DND-41 (cell line): ENCODE measurements around the gene VCPKMT.

Experiments
- ATAC-seq: fragments of 200-7000 bp; cut with Tn5 transposase; 3 replicates; pipeline ENCODE4 v1.9.1; 2021; ENCODE audit warnings: low read depth; ENCODE audit not compliant: insufficient read depth
- DNase-seq: peaks from one replicate; pipeline ENCODE4 v3.0.0-alpha.2; 2020
- H2AFZ ChIP-seq: 2 replicates; pipeline ENCODE4 v1.6.0; 2012; ENCODE audit warnings: low read depth, low read length
- H3K27ac ChIP-seq: 2 replicates; pipeline ENCODE4 v1.5.1; 2012; ENCODE audit warnings: low read length, inconsistent platforms
- H3K27me3 ChIP-seq: fragments of 200-600 bp; sonication (generic); 2 replicates; pipeline ENCODE4 v1.6.0; 2012; ENCODE audit warnings: low read length, mild to moderate bottlenecking, inconsistent platforms; ENCODE audit not compliant: insufficient read depth, poor library complexity
- H3K36me3 ChIP-seq: 2 replicates; pipeline ENCODE4 v1.5.1; 2012; ENCODE audit warnings: low read length, inconsistent platforms; ENCODE audit not compliant: insufficient read depth
- H3K4me1 ChIP-seq: 2 replicates; pipeline ENCODE4 v1.5.1; 2012; ENCODE audit warnings: mild to moderate bottlenecking, low read length; ENCODE audit not compliant: insufficient read depth
- H3K4me2 ChIP-seq: 2 replicates; pipeline ENCODE4 v1.6.0; 2012; ENCODE audit warnings: mild to moderate bottlenecking, moderate library complexity, low read length, inconsistent platforms; ENCODE audit not compliant: insufficient read depth
- H3K4me3 ChIP-seq, 2 experiments: fragments of 200-600 bp in 1 of 2; shearing (Covaris generic) in 1 of 2; 2 replicates each; pipeline ENCODE4 v1.5.1; 2012 to 2016; ENCODE audit warnings: inconsistent platforms in 2 of 2, low read length in 2 of 2, mild to moderate bottlenecking in 2 of 2, low read depth in 1 of 2, moderate library complexity in 1 of 2
- H3K79me2 ChIP-seq: 2 replicates; pipeline ENCODE4 v1.6.0; 2012; ENCODE audit warnings: low read length, inconsistent platforms; ENCODE audit not compliant: insufficient read depth
- H3K9ac ChIP-seq: 2 replicates; pipeline ENCODE4 v1.6.0; 2012; ENCODE audit warnings: low read depth, mild to moderate bottlenecking, inconsistent platforms, low read length, moderate library complexity
- H3K9me3 ChIP-seq: 2 replicates; pipeline ENCODE4 v1.5.1; 2012; ENCODE audit warnings: low read length, moderate library complexity, mild to moderate bottlenecking, inconsistent platforms; ENCODE audit not compliant: insufficient read depth, severe bottlenecking
- H4K20me1 ChIP-seq: 2 replicates; pipeline ENCODE4 v1.6.0; 2012; ENCODE audit warnings: low read length; ENCODE audit not compliant: insufficient read depth
- CTCF ChIP-seq: IDR thresholded peaks from 2 replicates; pipeline ENCODE4 v1.5.1; 2012; ENCODE audit warnings: borderline replicate concordance, low read length, moderate library complexity, mild to moderate bottlenecking; ENCODE audit not compliant: poor library complexity, severe bottlenecking; ENCODE audit errors: extremely low read depth
- EZH2 ChIP-seq: IDR thresholded peaks from 3 replicates; pipeline ENCODE4 v1.6.1; 2012; ENCODE audit warnings: borderline replicate concordance, low read depth, mild to moderate bottlenecking, moderate library complexity, low read length, inconsistent platforms; ENCODE audit not compliant: severe bottlenecking

Gene VCPKMT

GRCh38 chr14:50093496-50093895, 22.9 kb downstream of the VCPKMT start:
- Histone ChIP-seq H3K4me2 (no peak overlapping the region), H3K27ac (no peak overlapping the region), H3K79me2 (no peaks in the 10 kb centered on the region), H3K9ac (no peak overlapping the region), H2AFZ (no peak overlapping the region), H3K4me3 (no peak overlapping the region), H3K27me3 (no peaks in the 10 kb centered on the region), H3K4me1 (no peaks in the 10 kb centered on the region), H3K36me3 (no peaks in the 10 kb centered on the region), H4K20me1 (no peaks in the 10 kb centered on the region), H3K9me3 (no peaks in the 10 kb centered on the region)
- no peak for ATAC-seq
- TF ChIP-seq CTCF = no peak
- TF ChIP-seq EZH2 = no peak
- DNase-seq = no peak

GRCh38 chr14:50092006-50092555, 24.3 kb downstream of the VCPKMT start:
- Histone ChIP-seq H3K9me3 (no peaks in the 10 kb centered on the region), H4K20me1 (no peaks in the 10 kb centered on the region), H3K4me2 (no peak overlapping the region), H3K27ac (no peak overlapping the region), H3K27me3 (no peaks in the 10 kb centered on the region), H3K4me3 (no peak overlapping the region), H3K4me1 (no peaks in the 10 kb centered on the region), H3K36me3 (no peaks in the 10 kb centered on the region), H3K79me2 (no peaks in the 10 kb centered on the region), H2AFZ (no peak overlapping the region), H3K9ac (no peak overlapping the region)
- DNase-seq (no peak), ATAC-seq (no peak)
- TF ChIP-seq EZH2 = no peak
- TF ChIP-seq CTCF = no peak

GRCh38 chr14:50091240-50091913, 25.0 kb downstream of the VCPKMT start:
- Histone ChIP-seq H3K9ac (no peak overlapping the region), H3K9me3 (no peaks in the 10 kb centered on the region)

More at GRCh38 chr14:50091240-50091913, 25.0 kb downstream of the VCPKMT start:
- H3K4me1 ChIP-seq = no peaks in the 10 kb centered on the region
- no peak for ATAC-seq
- H3K4me2 ChIP-seq = no peak overlapping the region
- no peak for DNase-seq
- no peaks in the 10 kb centered on the region for H3K27me3 ChIP-seq
- no peak overlapping the region for H3K4me3 ChIP-seq
- H3K27ac ChIP-seq = no peak overlapping the region
- H4K20me1 ChIP-seq = no peaks in the 10 kb centered on the region
- H3K36me3 ChIP-seq = no peaks in the 10 kb centered on the region
- H3K79me2 ChIP-seq = no peaks in the 10 kb centered on the region
- no peak overlapping the region for H2AFZ ChIP-seq
- TF ChIP-seq CTCF (no peak), EZH2 (no peak)
